Tibial artery (tissue), 4 donors: Measurements from ENCODE around the gene VPS36.
"Not testable (repeated sequence)": the region's sequence is repeated elsewhere in the genome, so short reads cannot be mapped to it uniquely, and the experiment has no call there.

Source experiments
- DNase-seq, 2 donors: peaks; one replicate each; pipeline ENCODE4 v3.0.0-alpha.2; 2019
- H3K27ac ChIP-seq, 2 donors: fragments of 200-600 bp; sonication (generic) in 1 of 2; 1 replicate in 1 of 2; 2 replicates in 1 of 2; pipeline ENCODE4 v1.5.1; 2018 to 2019; ENCODE audit warnings: mild to moderate bottlenecking in 1 of 2
- H3K27me3 ChIP-seq, 2 donors: fragments of 200-600 bp; sonication (generic) in 1 of 2; one replicate each; pipeline versions ENCODE4 v1.5.1 to v1.6.0; 2016 to 2019
- H3K36me3 ChIP-seq, 3 donors: fragments of 200-600 bp; sonication (generic) in 2 of 3; one replicate each; pipeline ENCODE4 v1.5.1; 2016 to 2019; ENCODE audit warnings: mild to moderate bottlenecking in 2 of 3
- H3K4me1 ChIP-seq, 4 donors: fragments of 200-600 bp; sonication (generic) in 2 of 4; 1 replicate in 3 of 4; 2 replicates in 1 of 4; pipeline ENCODE4 v1.5.1; 2016 to 2019
- H3K4me3 ChIP-seq, 2 donors: fragments of 200-600 bp; sonication (generic) in 1 of 2; 1 replicate in 1 of 2; 2 replicates in 1 of 2; pipeline ENCODE4 v1.5.1; 2018 to 2019; ENCODE audit warnings: mild to moderate bottlenecking in 2 of 2
- H3K9me3 ChIP-seq, 3 donors: fragments of 200-600 bp; sonication (generic) in 1 of 3; one replicate each; pipeline ENCODE4 v1.5.1; 2016 to 2019
- CTCF ChIP-seq, 2 experiments: fragments of 200-600 bp in 1 of 2; fragments of 450-650 bp in 1 of 2; IDR thresholded peaks; one replicate each; pipeline ENCODE4 v1.5.1; 2017 to 2019; ENCODE audit warnings: antibody characterized with exemption in 2 of 2, mild to moderate bottlenecking in 1 of 2, moderate library complexity in 1 of 2
- intact Hi-C: fragments of 100-400 bp; cut with DNase I; formaldehyde crosslinking; loops from one replicate; pipeline ENCODE4 v1.15.0; 2023; ENCODE audit warnings: low total_unique reads

The VPS36 gene

GRCh38 chr13:52414963-52415362, 35.5 kb downstream of the VPS36 start:
- Histone ChIP-seq H3K27ac (no peak overlapping the region), H3K4me3 (no peak overlapping the region), H3K27me3 (no peaks in the 10 kb centered on the region), H3K4me1 (peaks cover 0 to 3% (median 0%) of the 10 kb centered on the region in 4 donors), H3K36me3 (peaks cover 43 to 83% (median 68%) of the 10 kb centered on the region in 3 donors), H3K9me3 (no peaks in the 10 kb centered on the region)
- no peak for TF ChIP-seq CTCF (IDR thresholded peaks at IDR 0.05)
- no peak for DNase-seq
- intact Hi-C loops, result no loop called here

- Histone ChIP-seq H3K9me3 (no peaks in the 10 kb centered on the region), H3K36me3 (peaks cover 40 to 81% (median 64%) of the 10 kb centered on the region in 3 donors), H3K4me1 (peaks cover 0 to 3% (median 0%) of the 10 kb centered on the region in 4 donors), H3K4me3 (no peak overlapping the region), H3K27ac (no peak overlapping the region), H3K27me3 (no peaks in the 10 kb centered on the region)
- DNase-seq, result no peak
- no peak for TF ChIP-seq CTCF (IDR thresholded peaks at IDR 0.05)
- intact Hi-C loops, result no loop called here
Observed at GRCh38 chr13:52414051-52414450, 36.4 kb downstream of the VPS36 start.

GRCh38 chr13:52412128-52412527, 38.3 kb downstream of the VPS36 start:
- Histone ChIP-seq H3K36me3 (peaks cover 37 to 69% (median 48%) of the 10 kb centered on the region in 3 donors), H3K9me3 (no peaks in the 10 kb centered on the region), H3K4me1 (peaks cover 0 to 3% (median 0%) of the 10 kb centered on the region in 4 donors), H3K27ac (no peak overlapping the region), H3K4me3 (no peak overlapping the region), H3K27me3 (no peaks in the 10 kb centered on the region)
- intact Hi-C loops, result no loop called here
- no peak for DNase-seq
- TF ChIP-seq CTCF (IDR thresholded peaks at IDR 0.05), result no peak

GRCh38 chr13:52411629-52412028, 38.8 kb downstream of the VPS36 start:
- Histone ChIP-seq H3K36me3 (peaks cover 33 to 64% (median 43%) of the 10 kb centered on the region in 3 donors), H3K4me1 (peaks cover 0 to 3% (median under 1%) of the 10 kb centered on the region in 4 donors), H3K9me3 (no peaks in the 10 kb centered on the region), H3K27ac (no peak overlapping the region), H3K27me3 (no peaks in the 10 kb centered on the region), H3K4me3 (no peak overlapping the region)
- no peak for TF ChIP-seq CTCF (IDR thresholded peaks at IDR 0.05)
- no peak for DNase-seq
- intact Hi-C loops, result no loop called here

GRCh38 chr13:52408071-52408658, 42.3 kb downstream of the VPS36 start:
- DNase-seq, H3K4me3 ChIP-seq, H3K27ac ChIP-seq, H3K9me3 ChIP-seq, intact Hi-C loops, H3K27me3 ChIP-seq: not testable (repeated sequence)
- Histone ChIP-seq H3K36me3 (peaks cover 3 to 31% (median 13%) of the 10 kb centered on the region in 3 donors), H3K4me1 (peaks cover 0 to 16% (median 8%) of the 10 kb centered on the region in 4 donors)

GRCh38 chr13:52407436-52407835, 43.0 kb downstream of the VPS36 start:
- intact Hi-C loops, DNase-seq, H3K27me3 ChIP-seq, H3K9me3 ChIP-seq, H3K4me3 ChIP-seq, H3K27ac ChIP-seq: not testable (repeated sequence)
- Histone ChIP-seq H3K4me1 (peaks cover 0 to 16% (median 8%) of the 10 kb centered on the region in 4 donors), H3K36me3 (peaks cover 3 to 23% (median 8%) of the 10 kb centered on the region in 3 donors)
